ENCODE results near the gene SLC66A3.

Gene SLC66A3

DNA sequence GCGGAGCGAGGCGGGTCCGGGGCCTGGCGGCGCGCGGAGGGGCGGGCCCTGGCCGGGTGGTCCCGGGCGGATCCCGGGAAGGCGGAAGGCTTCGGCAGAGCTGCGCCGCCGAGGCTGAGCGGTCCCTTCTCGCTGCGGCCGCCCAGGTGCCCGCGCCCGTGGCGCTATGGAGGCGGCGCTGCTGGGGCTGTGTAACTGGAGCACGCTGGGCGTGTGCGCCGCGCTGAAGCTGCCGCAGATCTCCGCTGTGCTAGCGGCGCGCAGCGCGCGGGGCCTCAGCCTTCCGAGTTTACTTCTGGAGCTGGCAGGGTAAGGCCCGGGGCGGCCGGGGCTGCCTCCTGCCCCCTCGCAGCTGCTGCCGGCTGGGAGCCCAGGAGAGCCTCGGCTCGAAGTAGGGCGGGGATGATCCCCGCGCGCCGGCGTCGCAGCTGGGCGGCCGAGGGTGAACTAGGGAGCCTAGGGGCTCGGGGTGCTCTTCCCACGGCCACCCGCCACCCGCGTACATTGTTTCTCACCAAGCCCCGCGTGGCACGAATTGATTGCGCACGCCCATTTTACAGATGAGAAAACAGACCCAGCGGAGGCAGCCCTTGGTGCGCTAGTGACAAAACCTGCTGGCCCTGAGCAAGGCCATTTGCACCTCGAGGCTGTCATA lies at the start of gene SLC66A3:
SLC66A3 (plus strand) TSS at position 87 of the 655 bp plus-strand sequence; CDS start at position 167, 80 bp downstream.
- DNase-seq (ENCODE audit: low read depth in 3 of 3): peak in 1 of 3 experiments; percentile 15

DNA sequence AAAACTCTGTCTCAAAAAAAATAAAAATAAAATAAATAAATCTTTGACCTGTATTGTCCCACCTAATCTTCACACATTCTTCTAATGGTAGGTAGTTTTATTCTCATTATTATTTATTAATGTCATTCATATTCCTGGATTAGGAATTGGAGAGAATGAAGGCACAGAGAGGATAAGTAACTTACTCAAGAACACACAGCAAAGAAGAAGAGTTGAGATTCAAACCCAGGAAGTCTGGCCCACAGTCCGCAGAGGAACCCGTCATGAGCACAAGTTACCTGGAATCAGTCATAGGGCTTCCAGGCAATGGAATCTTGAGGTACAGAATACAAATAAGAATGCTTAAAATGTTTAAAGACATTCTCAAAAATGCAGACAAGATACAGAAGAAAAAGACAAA lies 46.3 kb upstream of the SLC66A3 start:
- no peak for DNase-seq (ENCODE audit: low read depth in 3 of 3)

DNA sequence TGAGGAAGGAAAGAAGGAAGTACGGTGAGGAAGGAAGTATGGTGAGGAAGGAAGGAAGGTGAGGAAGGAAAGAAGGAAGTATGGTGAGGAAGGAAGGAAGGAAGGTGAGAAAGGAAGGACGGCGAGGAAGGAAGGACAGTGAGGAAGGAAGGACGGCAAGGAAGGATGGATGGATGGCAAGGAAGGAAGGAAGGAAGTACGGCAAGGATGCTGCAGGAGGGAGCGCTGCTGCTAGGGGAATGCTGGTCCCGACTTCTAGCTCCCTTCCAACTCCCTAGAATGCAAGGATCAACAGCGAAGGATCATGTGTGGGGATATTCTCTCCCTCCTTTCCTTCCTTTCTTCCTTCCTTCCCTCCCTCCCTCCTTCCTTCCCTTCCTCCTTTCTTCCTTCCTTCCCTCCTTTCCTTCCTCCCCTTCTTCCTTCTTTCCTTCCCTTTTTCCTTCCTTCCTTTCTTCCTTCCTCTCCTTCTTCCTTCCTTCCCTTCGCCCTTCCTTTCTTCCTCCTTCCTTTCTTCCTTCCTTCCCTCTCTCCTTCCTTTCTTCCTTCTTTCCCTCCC lies 42.3 kb upstream of the SLC66A3 start:
- no peak for DNase-seq (ENCODE audit: low read depth in 3 of 3)

DNA sequence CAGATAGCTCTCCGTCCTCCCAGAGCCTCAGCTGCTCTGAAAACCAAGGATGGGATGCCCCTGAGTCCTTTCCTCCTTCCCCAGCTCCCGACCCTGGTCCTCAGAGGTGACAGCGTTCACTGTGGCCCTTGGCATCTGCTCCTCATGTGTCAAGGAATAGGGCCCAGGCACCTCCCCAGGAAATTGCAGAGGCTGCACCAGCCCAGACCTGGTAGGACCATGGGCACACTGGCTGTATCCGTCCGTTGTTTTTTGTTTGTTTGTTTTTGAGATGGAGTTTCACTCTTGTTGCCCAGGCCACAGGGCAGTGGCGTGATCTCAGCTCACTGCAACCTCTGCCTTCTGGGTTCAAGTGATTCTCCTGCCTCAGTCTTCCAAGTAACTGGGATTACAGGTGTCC lies 37.5 kb upstream of the SLC66A3 start:
- DNase-seq (ENCODE audit: low read depth in 3 of 3): no peak

- DNase-seq (ENCODE audit: low read depth in 3 of 3): no peak
Measured at GRCh38 chr2:11118761-11119160, 36.5 kb upstream of the SLC66A3 start.

DNA sequence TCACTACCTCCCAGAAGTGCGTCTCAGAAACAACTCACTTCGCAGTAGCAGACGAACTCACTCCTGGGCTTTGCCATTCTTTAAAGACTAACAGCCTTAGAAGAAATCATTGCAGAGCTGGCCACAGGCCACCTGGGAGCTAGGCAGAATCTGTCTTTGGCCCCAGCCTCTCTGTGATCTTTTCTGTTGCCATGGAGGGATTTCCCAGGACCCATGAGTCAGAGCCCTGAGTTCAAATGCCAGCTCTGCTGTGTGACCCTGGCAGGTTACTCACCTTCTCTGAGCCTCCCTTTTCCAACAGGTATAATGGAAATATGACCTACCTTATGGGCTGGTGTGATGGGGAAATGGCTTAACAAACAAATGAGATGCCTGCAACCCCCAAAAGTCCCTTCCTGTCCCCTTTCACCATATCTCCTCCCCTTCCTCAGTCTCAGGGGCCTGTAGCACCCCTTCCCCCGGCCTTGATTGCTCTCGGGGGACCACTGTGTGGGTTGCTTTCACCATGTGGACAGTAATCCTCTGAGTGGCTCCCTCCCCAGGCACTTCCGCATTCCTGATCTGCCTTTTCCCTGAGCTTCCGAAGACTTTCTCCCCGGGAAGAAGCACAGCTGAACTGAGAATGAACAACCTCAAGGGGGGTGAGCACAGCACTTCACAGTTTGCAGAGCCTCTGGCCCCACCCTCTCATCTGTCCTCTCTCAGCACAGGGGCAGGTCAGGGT lies 34.0 kb upstream of the SLC66A3 start:
- no peak for DNase-seq (ENCODE audit: low read depth in 3 of 3)

DNA sequence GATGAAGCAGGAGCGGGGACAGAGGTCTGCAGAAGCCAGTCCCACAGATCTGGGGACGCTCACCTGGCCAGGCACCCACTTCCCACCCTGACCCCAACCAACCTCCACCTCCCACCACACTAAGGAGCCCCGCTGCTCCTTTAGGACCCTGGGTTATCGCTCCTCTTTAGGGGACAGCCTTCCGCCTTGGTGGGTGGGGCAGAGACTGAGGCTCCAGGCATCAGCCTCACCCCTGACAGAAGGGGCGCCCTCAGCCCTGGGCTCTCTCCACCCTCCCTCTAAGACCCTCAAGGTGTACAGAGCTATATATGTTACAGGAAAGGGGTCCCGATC lies 33.5 kb upstream of the SLC66A3 start:
- DNase-seq (ENCODE audit: low read depth in 3 of 3): no peak

GRCh38 chr2:11122380-11122779 lies 32.9 kb upstream of the SLC66A3 start:
- DNase-seq (ENCODE audit: low read depth in 3 of 3): no peak

- DNase-seq (ENCODE audit: low read depth in 3 of 3): no peak
Measured at GRCh38 chr2:11123001-11123809, 32.1 kb upstream of the SLC66A3 start.

- DNase-seq (ENCODE audit: low read depth in 3 of 3): peak; percentile 24 to 57 (median 28)
Measured at GRCh38 chr2:11123856-11124759, 31.2 kb upstream of the SLC66A3 start.

DNA sequence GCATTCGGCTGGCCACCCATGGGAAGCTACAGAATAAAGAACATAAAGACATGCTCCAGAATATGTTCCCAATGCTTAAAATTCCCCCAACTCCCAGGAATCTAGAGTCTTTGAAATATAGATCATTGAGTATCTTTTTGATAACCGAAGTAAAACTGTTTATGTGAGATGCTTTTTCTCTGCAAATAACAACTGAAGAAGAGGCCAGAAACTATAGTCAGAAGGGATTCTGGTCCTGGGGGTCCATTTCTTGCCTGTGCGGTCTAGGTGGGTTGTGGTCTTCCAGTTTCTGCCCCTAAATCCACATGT lies 30.6 kb upstream of the SLC66A3 start:
- no peak for DNase-seq (ENCODE audit: low read depth in 3 of 3)

DNA sequence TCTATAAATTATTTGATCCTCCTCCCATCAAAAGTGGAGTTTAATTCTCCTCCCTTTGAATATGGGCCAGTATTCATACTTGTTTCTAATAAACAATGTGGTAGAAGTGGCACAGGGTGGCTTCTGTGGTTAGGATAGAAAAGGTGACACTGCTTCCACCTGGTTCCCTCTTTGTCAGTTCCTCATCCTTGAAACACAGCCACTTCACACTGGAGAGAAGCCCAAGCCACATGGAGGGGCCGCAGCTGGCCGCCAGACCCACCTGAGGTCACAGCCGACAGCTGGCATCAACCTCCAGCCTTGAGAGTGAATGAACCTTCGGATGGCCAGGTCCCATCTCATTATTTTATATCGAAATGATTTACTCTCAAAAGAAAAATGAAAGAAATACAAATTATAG lies 27.5 kb upstream of the SLC66A3 start:
- no peak for DNase-seq (ENCODE audit: low read depth in 3 of 3)

- no peak for DNase-seq (ENCODE audit: low read depth in 3 of 3)
Measured at GRCh38 chr2:11128243-11128951, 26.9 kb upstream of the SLC66A3 start.

GRCh38 chr2:11129598-11130449 lies 25.4 kb upstream of the SLC66A3 start:
- DNase-seq (ENCODE audit: low read depth in 3 of 3): peak; percentile 60 to 81 (median 74)

DNA sequence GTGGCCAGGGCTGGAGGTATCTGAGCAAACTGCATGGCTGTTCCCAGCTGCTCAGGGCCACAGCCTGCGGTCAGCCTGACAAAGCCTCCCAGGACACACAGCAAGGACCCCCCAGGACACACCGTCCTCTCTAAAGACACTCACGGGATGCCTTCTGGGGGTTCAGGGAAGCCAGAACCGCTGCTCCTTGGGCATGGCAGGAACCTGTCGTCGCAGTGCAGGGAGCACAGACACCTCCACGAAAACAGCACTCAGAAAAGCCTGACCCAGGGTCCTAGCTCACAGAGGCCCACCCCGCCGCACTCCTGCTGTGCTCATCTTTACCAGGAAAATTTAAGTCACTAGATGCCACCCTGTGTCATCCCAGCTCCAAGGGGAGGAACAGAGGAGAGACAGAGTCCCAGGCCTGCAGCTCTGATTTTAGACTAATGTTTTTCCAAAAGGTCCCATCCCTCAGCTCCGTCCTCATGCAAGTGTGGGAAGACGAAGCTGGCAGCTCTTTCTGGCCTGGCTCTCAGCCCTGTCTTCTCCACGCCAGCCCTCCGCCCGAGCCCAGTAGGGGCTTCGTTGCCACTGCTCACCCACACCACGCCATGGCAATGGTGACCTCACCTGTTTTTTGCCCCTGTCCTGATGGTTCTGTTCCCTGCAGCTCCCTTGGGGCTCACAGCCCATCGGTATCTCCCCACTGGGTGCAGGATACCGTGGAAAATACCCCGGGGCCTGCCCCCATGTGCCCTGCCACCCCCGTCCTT lies 23.9 kb upstream of the SLC66A3 start:
- DNase-seq (ENCODE audit: low read depth in 3 of 3): no peak

DNA sequence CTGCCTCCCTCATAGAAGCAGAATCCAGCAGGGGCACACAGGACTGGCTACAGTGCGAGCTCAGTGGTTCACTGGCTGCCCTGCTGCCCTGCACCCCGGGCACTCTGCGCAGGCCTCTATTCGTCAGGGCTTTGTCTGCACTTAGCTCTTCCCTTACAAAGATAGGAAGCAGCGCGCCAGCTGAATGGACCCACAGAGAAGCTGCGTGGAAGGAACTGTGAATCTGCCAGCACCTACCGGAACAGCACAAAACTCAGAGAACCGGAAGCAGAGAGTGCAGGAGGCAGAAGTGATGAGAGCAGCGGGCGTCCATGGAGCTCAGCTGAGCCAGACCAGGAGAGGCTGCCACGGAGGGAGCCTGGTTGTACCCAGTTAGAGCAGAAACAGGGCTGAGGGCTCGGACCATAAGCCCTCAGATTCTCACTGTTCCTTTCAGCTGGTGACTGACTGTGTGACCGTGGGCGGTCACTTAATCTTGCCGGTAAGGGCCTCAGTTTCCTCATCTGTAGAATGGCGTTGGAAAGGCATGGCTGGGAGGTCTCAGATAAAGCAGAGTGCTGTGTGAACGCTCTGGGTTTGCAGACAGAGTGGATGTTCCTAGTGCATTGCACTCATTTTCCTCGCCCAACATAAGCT lies 23.1 kb upstream of the SLC66A3 start:
- no peak for DNase-seq (ENCODE audit: low read depth in 3 of 3)

DNA sequence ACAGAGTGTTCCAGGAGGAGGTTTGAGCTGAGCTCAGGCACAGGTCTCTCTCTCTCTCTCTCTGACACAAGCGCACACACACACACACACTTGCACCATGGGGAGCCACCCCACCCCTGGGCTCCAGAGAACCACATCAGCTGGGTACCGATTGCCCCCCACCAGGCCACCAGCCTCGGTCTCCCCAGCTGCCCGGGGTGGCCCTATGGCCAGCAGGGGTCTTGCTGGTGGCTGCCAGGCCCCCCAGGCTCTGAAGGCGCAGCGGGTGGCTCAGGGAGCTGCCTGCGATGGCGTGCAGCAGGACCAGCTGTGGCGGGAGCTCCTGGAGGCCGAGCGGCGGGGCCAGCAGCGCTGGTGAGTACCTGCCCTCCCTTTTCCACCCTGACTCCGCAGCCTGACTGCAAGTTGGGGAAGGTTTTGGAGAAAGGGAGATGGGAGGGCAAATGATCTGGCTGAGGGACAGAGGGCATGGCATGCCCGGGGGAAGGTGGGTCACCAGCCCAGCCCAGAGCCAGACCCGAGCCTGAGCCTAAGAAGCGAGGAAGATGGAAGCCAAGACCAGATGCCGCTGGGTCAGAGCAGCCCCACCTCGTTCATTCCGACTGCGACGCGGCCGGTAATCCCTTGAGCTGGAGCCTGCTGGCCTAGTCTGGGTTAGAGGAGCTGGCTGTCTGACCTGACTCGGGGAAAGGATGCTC lies 21.9 kb upstream of the SLC66A3 start:
- no peak for DNase-seq (ENCODE audit: low read depth in 3 of 3)

GRCh38 chr2:11133936-11134320 lies 21.3 kb upstream of the SLC66A3 start:
- DNase-seq (ENCODE audit: low read depth in 3 of 3): no peak
